HEK293 (cell line): Measurements from ENCODE around the gene PFDN1.

Experiments
- BCL11A ChIP-seq: fragments of 450-650 bp; formaldehyde crosslinking; IDR thresholded peaks from 2 replicates; pipeline ENCODE4 v1.5.1; 2016; ENCODE audit warnings: low read depth, missing biosample characterization, missing genetic modification characterization
- IKZF3 ChIP-seq: fragments of 450-650 bp; IDR thresholded peaks from 2 replicates; pipeline ENCODE4 v1.5.0; 2018; ENCODE audit warnings: missing biosample characterization, mild to moderate bottlenecking, missing genetic modification characterization, moderate library complexity
- MZF1 ChIP-seq: fragments of 450-650 bp; formaldehyde crosslinking; IDR thresholded peaks from 2 replicates; pipeline ENCODE4 v1.5.1; 2017; ENCODE audit warnings: missing biosample characterization, missing genetic modification characterization, borderline replicate concordance
- OSR2 ChIP-seq: fragments of 450-650 bp; formaldehyde crosslinking; IDR thresholded peaks from 2 replicates; pipeline ENCODE4 v1.5.1; 2016; ENCODE audit warnings: missing biosample characterization, missing genetic modification characterization
- REPIN1 ChIP-seq: fragments of 450-650 bp; formaldehyde crosslinking; IDR thresholded peaks from 2 replicates; pipeline ENCODE4 v1.5.1; 2017; ENCODE audit warnings: missing biosample characterization, missing genetic modification characterization, low read depth
- ZBTB7A ChIP-seq: fragments of 450-650 bp; formaldehyde crosslinking; IDR thresholded peaks from 2 replicates; pipeline ENCODE4 v1.5.1; 2016; ENCODE audit warnings: low read depth, missing biosample characterization, missing genetic modification characterization
- ZNF169 ChIP-seq: fragments of 450-650 bp; formaldehyde crosslinking; IDR thresholded peaks from 2 replicates; pipeline ENCODE4 v1.5.1; 2016; ENCODE audit warnings: missing biosample characterization, missing genetic modification characterization
- ZNF202 ChIP-seq: fragments of 450-650 bp; formaldehyde crosslinking; IDR thresholded peaks from 2 replicates; pipeline ENCODE4 v1.5.1; 2016; ENCODE audit warnings: missing biosample characterization, missing genetic modification characterization, borderline replicate concordance
- ZNF292 ChIP-seq: fragments of 450-650 bp; formaldehyde crosslinking; IDR thresholded peaks from 2 replicates; pipeline ENCODE4 v1.5.1; 2016; ENCODE audit warnings: low read depth, missing biosample characterization, missing genetic modification characterization, borderline replicate concordance
- ZNF366 ChIP-seq: fragments of 450-650 bp; formaldehyde crosslinking; conservative IDR thresholded peaks from 2 replicates; pipeline ENCODE4 v1.5.1; 2016; ENCODE audit warnings: missing biosample characterization, missing genetic modification characterization
- ZNF530 ChIP-seq: fragments of 450-650 bp; formaldehyde crosslinking; IDR thresholded peaks from 2 replicates; pipeline ENCODE4 v1.5.1; 2016; ENCODE audit warnings: low read depth, missing biosample characterization, missing genetic modification characterization
- ZNF549 ChIP-seq: fragments of 450-650 bp; IDR thresholded peaks from 2 replicates; pipeline ENCODE4 v1.5.1; 2018; ENCODE audit warnings: missing biosample characterization, missing genetic modification characterization, mild to moderate bottlenecking, inconsistent platforms, moderate library complexity
- TF ChIP-seq, protein P1 (sequence below): fragments of 450-650 bp; formaldehyde crosslinking; IDR thresholded peaks from 2 replicates; pipeline ENCODE4 v1.5.1; 2016; ENCODE audit warnings: missing biosample characterization, missing genetic modification characterization
- TF ChIP-seq, protein P2 (sequence below): IDR thresholded peaks from 2 replicates; pipeline ENCODE4 v1.6.1; 2011; ENCODE audit warnings: mild to moderate bottlenecking, low read depth, low read length, borderline replicate concordance
- TF ChIP-seq, protein P3 (sequence below): fragments of 450-650 bp; formaldehyde crosslinking; IDR thresholded peaks from 2 replicates; pipeline ENCODE4 v1.5.1; 2017; ENCODE audit warnings: missing biosample characterization, missing genetic modification characterization
- TF ChIP-seq, protein P4 (sequence below): fragments of 450-650 bp; formaldehyde crosslinking; IDR thresholded peaks from 2 replicates; pipeline ENCODE4 v1.5.1; 2016; ENCODE audit warnings: missing biosample characterization, missing genetic modification characterization, borderline replicate concordance
- TF ChIP-seq, protein P5 (sequence below): fragments of 450-650 bp; formaldehyde crosslinking; IDR thresholded peaks from 2 replicates; pipeline ENCODE4 v1.5.1; 2017; ENCODE audit warnings: missing biosample characterization, missing genetic modification characterization
- TF ChIP-seq, protein P6 (sequence below): fragments of 450-650 bp; formaldehyde crosslinking; IDR thresholded peaks from 2 replicates; pipeline ENCODE4 v1.5.1; 2017; ENCODE audit warnings: missing biosample characterization, missing genetic modification characterization
- TF ChIP-seq, protein P7 (sequence below): fragments of 450-650 bp; formaldehyde crosslinking; IDR thresholded peaks from 2 replicates; pipeline ENCODE4 v1.5.1; 2016; ENCODE audit warnings: missing biosample characterization, missing genetic modification characterization

The PFDN1 gene

DNA sequence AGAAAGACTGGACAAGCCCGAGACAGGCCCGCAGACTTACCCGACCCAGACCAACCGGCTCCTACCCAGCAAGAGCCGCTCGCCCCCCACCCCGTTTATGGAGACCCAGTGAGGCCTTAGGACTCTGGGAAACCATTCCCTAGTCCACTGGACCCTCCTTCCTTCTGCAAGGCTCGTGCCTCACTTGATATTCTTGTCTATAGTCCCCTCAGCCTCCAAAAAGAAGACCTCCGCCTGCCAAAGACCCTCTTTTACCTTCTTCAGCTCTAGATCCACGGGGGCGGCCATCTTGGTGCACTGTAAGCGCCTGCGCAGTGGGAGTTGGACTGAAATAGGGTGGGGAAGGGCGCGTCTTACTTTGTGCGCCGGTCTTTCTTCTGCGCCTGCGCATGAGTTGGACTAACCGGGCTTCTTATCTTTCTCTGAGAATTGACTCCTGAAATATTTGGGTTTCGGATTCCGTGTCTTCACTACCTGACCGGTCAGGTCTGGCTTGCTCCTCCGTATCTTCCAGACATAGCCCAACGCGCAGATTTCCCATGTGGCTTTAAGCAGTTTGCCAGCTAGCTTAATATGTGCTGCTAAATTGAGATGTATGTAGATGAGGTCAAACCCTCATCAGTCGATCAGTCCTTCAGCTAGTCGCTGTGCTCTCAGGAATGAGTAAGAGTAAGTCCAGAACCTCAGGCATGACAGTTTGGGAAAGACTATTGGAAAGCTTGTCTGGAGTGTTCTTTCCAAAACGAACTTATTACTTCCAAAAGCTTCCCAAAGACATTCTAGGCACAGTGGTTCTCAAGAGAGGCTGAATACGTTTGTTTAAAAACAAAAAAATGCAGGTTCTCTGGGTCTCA is at the start of gene PFDN1 (continued):
- TF ChIP-seq, protein P1, sequence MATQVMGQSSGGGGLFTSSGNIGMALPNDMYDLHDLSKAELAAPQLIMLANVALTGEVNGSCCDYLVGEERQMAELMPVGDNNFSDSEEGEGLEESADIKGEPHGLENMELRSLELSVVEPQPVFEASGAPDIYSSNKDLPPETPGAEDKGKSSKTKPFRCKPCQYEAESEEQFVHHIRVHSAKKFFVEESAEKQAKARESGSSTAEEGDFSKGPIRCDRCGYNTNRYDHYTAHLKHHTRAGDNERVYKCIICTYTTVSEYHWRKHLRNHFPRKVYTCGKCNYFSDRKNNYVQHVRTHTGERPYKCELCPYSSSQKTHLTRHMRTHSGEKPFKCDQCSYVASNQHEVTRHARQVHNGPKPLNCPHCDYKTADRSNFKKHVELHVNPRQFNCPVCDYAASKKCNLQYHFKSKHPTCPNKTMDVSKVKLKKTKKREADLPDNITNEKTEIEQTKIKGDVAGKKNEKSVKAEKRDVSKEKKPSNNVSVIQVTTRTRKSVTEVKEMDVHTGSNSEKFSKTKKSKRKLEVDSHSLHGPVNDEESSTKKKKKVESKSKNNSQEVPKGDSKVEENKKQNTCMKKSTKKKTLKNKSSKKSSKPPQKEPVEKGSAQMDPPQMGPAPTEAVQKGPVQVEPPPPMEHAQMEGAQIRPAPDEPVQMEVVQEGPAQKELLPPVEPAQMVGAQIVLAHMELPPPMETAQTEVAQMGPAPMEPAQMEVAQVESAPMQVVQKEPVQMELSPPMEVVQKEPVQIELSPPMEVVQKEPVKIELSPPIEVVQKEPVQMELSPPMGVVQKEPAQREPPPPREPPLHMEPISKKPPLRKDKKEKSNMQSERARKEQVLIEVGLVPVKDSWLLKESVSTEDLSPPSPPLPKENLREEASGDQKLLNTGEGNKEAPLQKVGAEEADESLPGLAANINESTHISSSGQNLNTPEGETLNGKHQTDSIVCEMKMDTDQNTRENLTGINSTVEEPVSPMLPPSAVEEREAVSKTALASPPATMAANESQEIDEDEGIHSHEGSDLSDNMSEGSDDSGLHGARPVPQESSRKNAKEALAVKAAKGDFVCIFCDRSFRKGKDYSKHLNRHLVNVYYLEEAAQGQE: no peak
- TF ChIP-seq, protein P2, sequence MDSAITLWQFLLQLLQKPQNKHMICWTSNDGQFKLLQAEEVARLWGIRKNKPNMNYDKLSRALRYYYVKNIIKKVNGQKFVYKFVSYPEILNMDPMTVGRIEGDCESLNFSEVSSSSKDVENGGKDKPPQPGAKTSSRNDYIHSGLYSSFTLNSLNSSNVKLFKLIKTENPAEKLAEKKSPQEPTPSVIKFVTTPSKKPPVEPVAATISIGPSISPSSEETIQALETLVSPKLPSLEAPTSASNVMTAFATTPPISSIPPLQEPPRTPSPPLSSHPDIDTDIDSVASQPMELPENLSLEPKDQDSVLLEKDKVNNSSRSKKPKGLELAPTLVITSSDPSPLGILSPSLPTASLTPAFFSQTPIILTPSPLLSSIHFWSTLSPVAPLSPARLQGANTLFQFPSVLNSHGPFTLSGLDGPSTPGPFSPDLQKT: no peak
- TF ChIP-seq, protein P3, sequence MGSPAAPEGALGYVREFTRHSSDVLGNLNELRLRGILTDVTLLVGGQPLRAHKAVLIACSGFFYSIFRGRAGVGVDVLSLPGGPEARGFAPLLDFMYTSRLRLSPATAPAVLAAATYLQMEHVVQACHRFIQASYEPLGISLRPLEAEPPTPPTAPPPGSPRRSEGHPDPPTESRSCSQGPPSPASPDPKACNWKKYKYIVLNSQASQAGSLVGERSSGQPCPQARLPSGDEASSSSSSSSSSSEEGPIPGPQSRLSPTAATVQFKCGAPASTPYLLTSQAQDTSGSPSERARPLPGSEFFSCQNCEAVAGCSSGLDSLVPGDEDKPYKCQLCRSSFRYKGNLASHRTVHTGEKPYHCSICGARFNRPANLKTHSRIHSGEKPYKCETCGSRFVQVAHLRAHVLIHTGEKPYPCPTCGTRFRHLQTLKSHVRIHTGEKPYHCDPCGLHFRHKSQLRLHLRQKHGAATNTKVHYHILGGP (tag by site-specific recombination): no peak
- TF ChIP-seq ZBTB7A (tag by site-specific recombination): peak; percentile 81; the same call in 1 of the 2 replicates
- no peak for TF ChIP-seq ZNF169
- TF ChIP-seq, protein P4, sequence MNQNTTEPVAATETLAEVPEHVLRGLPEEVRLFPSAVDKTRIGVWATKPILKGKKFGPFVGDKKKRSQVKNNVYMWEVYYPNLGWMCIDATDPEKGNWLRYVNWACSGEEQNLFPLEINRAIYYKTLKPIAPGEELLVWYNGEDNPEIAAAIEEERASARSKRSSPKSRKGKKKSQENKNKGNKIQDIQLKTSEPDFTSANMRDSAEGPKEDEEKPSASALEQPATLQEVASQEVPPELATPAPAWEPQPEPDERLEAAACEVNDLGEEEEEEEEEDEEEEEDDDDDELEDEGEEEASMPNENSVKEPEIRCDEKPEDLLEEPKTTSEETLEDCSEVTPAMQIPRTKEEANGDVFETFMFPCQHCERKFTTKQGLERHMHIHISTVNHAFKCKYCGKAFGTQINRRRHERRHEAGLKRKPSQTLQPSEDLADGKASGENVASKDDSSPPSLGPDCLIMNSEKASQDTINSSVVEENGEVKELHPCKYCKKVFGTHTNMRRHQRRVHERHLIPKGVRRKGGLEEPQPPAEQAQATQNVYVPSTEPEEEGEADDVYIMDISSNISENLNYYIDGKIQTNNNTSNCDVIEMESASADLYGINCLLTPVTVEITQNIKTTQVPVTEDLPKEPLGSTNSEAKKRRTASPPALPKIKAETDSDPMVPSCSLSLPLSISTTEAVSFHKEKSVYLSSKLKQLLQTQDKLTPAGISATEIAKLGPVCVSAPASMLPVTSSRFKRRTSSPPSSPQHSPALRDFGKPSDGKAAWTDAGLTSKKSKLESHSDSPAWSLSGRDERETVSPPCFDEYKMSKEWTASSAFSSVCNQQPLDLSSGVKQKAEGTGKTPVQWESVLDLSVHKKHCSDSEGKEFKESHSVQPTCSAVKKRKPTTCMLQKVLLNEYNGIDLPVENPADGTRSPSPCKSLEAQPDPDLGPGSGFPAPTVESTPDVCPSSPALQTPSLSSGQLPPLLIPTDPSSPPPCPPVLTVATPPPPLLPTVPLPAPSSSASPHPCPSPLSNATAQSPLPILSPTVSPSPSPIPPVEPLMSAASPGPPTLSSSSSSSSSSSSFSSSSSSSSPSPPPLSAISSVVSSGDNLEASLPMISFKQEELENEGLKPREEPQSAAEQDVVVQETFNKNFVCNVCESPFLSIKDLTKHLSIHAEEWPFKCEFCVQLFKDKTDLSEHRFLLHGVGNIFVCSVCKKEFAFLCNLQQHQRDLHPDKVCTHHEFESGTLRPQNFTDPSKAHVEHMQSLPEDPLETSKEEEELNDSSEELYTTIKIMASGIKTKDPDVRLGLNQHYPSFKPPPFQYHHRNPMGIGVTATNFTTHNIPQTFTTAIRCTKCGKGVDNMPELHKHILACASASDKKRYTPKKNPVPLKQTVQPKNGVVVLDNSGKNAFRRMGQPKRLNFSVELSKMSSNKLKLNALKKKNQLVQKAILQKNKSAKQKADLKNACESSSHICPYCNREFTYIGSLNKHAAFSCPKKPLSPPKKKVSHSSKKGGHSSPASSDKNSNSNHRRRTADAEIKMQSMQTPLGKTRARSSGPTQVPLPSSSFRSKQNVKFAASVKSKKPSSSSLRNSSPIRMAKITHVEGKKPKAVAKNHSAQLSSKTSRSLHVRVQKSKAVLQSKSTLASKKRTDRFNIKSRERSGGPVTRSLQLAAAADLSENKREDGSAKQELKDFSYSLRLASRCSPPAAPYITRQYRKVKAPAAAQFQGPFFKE: no peak
- no peak for TF ChIP-seq ZNF530 (tag by site-specific recombination)
- peak; percentile 68 for TF ChIP-seq IKZF3 (tag by site-specific recombination)
- TF ChIP-seq, protein P5, sequence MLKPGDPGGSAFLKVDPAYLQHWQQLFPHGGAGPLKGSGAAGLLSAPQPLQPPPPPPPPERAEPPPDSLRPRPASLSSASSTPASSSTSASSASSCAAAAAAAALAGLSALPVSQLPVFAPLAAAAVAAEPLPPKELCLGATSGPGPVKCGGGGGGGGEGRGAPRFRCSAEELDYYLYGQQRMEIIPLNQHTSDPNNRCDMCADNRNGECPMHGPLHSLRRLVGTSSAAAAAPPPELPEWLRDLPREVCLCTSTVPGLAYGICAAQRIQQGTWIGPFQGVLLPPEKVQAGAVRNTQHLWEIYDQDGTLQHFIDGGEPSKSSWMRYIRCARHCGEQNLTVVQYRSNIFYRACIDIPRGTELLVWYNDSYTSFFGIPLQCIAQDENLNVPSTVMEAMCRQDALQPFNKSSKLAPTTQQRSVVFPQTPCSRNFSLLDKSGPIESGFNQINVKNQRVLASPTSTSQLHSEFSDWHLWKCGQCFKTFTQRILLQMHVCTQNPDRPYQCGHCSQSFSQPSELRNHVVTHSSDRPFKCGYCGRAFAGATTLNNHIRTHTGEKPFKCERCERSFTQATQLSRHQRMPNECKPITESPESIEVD (tag by site-specific recombination): no peak
- TF ChIP-seq, protein P6, sequence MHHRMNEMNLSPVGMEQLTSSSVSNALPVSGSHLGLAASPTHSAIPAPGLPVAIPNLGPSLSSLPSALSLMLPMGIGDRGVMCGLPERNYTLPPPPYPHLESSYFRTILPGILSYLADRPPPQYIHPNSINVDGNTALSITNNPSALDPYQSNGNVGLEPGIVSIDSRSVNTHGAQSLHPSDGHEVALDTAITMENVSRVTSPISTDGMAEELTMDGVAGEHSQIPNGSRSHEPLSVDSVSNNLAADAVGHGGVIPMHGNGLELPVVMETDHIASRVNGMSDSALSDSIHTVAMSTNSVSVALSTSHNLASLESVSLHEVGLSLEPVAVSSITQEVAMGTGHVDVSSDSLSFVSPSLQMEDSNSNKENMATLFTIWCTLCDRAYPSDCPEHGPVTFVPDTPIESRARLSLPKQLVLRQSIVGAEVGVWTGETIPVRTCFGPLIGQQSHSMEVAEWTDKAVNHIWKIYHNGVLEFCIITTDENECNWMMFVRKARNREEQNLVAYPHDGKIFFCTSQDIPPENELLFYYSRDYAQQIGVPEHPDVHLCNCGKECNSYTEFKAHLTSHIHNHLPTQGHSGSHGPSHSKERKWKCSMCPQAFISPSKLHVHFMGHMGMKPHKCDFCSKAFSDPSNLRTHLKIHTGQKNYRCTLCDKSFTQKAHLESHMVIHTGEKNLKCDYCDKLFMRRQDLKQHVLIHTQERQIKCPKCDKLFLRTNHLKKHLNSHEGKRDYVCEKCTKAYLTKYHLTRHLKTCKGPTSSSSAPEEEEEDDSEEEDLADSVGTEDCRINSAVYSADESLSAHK (tag by site-specific recombination): no peak
- no peak for TF ChIP-seq ZNF292 (tag by site-specific recombination)
- TF ChIP-seq ZNF202 (tag by site-specific recombination): no peak
- no peak for TF ChIP-seq ZNF549 (tag by site-specific recombination)
- no peak for TF ChIP-seq MZF1 (tag by site-specific recombination)
- TF ChIP-seq OSR2 (tag by site-specific recombination): no peak
- peak; percentile 51 for TF ChIP-seq ZNF366 (tag by site-specific recombination)
- TF ChIP-seq BCL11A (tag by site-specific recombination): no peak
- TF ChIP-seq, protein P7, sequence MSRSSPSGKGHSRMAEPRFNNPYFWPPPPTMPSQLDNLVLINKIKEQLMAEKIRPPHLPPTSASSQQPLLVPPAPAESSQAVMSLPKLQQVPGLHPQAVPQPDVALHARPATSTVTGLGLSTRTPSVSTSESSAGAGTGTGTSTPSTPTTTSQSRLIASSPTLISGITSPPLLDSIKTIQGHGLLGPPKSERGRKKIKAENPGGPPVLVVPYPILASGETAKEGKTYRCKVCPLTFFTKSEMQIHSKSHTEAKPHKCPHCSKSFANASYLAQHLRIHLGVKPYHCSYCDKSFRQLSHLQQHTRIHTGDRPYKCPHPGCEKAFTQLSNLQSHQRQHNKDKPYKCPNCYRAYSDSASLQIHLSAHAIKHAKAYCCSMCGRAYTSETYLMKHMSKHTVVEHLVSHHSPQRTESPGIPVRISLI (tag by site-specific recombination): no peak
- TF ChIP-seq REPIN1 (tag by site-specific recombination): peak; percentile 37; the same call in 1 of the 2 replicates
